ENCODE results near the gene CHCT1.
"Not testable (repeated sequence)": the region's sequence is repeated elsewhere in the genome, so short reads cannot be mapped to it uniquely, and the experiment has no call there.

CHCT1 gene

GRCh38 chr17:60422162-60422665, at the start of gene CHCT1:
CHCT1 (plus strand) TSS chr17:60422489; CDS start chr17:60422593, 104 bp downstream.
- DNase-seq (ENCODE audit: low read depth), result no peak

- DNase-seq (ENCODE audit: low read depth), result no peak
These were observed 49.4 kb upstream of the CHCT1 start for GRCh38 chr17:60372790-60373483.

GRCh38 chr17:60378187-60378586, 44.1 kb upstream of the CHCT1 start:
- DNase-seq (ENCODE audit: low read depth), result not testable (repeated sequence)

- not testable (repeated sequence) for DNase-seq (ENCODE audit: low read depth)
These were observed 42.8 kb upstream of the CHCT1 start for GRCh38 chr17:60379461-60379860.

GRCh38 chr17:60381958-60382357, 40.3 kb upstream of the CHCT1 start:
- DNase-seq (ENCODE audit: low read depth), result no peak

- DNase-seq (ENCODE audit: low read depth), result no peak
These were observed 38.9 kb upstream of the CHCT1 start for GRCh38 chr17:60383379-60383778.

GRCh38 chr17:60384921-60385320, 37.4 kb upstream of the CHCT1 start:
- DNase-seq (ENCODE audit: low read depth), result not testable (repeated sequence)

GRCh38 chr17:60386147-60387058, 35.9 kb upstream of the CHCT1 start:
- DNase-seq (ENCODE audit: low read depth), result no peak

GRCh38 chr17:60387666-60388065, 34.6 kb upstream of the CHCT1 start:
- DNase-seq (ENCODE audit: low read depth), result no peak

- DNase-seq (ENCODE audit: low read depth), result no peak
These were observed 33.5 kb upstream of the CHCT1 start for GRCh38 chr17:60388742-60389141.

- no peak for DNase-seq (ENCODE audit: low read depth)
These were observed 32.1 kb upstream of the CHCT1 start for GRCh38 chr17:60390186-60390585.

- peak; percentile 7 for DNase-seq (ENCODE audit: low read depth)
These were observed 31.3 kb upstream of the CHCT1 start for GRCh38 chr17:60390925-60391470.

GRCh38 chr17:60391471-60392041, 30.7 kb upstream of the CHCT1 start:
- DNase-seq (ENCODE audit: low read depth), result no peak

GRCh38 chr17:60392042-60392844, 30.0 kb upstream of the CHCT1 start, which contains the start of gene USP32:
USP32 (minus strand) TSS chr17:60392133; CDS start chr17:60391939, 194 bp downstream.
- DNase-seq (ENCODE audit: low read depth), result peak; percentile 96

- DNase-seq (ENCODE audit: low read depth), result peak; percentile 28
These were observed 29.2 kb upstream of the CHCT1 start for GRCh38 chr17:60392845-60393702.

- no peak for DNase-seq (ENCODE audit: low read depth)
These were observed 28.2 kb upstream of the CHCT1 start for GRCh38 chr17:60393840-60394723.

- no peak for DNase-seq (ENCODE audit: low read depth)
These were observed 26.7 kb upstream of the CHCT1 start for GRCh38 chr17:60395508-60396065.

GRCh38 chr17:60396412-60396811, 25.9 kb upstream of the CHCT1 start:
- DNase-seq (ENCODE audit: low read depth), result no peak
